Progenitor cell of endocrine pancreas (in vitro differentiated cells): ENCODE results near the gene GABRE. TPM values are rescaled to one million over a fixed set of nuclear protein-coding genes. Genes with fewer than 3 reads are reported as not detected.
A peak's percentile ranks its signal among the peaks of the same experiment; 100 is the strongest.

ENCODE experiments used
- DNase-seq: peaks from one replicate; pipeline ENCODE4 v3.0.0; 2021; ENCODE audit warnings: low spot score; ENCODE audit not compliant: unreplicated experiment
- H3K27ac Mint-ChIP-seq: 2 replicates; pipeline ENCODE4 v1.8.0; 2021; ENCODE audit warnings: mild to moderate bottlenecking, moderate library complexity, mixed read lengths
- H3K27me3 Mint-ChIP-seq: 2 replicates; pipeline ENCODE4 v1.8.0; 2021; ENCODE audit warnings: mixed read lengths
- H3K36me3 Mint-ChIP-seq: 2 replicates; pipeline ENCODE4 v1.8.0; 2022; ENCODE audit warnings: mixed read lengths; ENCODE audit not compliant: insufficient read depth
- H3K4me1 Mint-ChIP-seq: 2 replicates; pipeline ENCODE4 v1.8.0; 2021; ENCODE audit warnings: low read depth, mixed read lengths
- H3K4me3 Mint-ChIP-seq: 2 replicates; pipeline ENCODE4 v1.8.0; 2021; ENCODE audit warnings: low read depth, mild to moderate bottlenecking, moderate library complexity, mixed read lengths
- H3K9me3 Mint-ChIP-seq: 2 replicates; pipeline ENCODE4 v1.8.0; 2021; ENCODE audit warnings: low read depth, mixed read lengths
- CTCF ChIP-seq: fragments of 200-600 bp; sonication (generic); IDR thresholded peaks from one replicate; pipeline ENCODE4 v1.5.0; 2021; ENCODE audit warnings: antibody characterized with exemption, mild to moderate bottlenecking; ENCODE audit not compliant: unreplicated experiment
- total RNA-seq: library from RNA; stranded (reverse); gene quantifications from 2 replicates; pipeline ENCODE4 v1.2.1, GENCODE V29; 2021

Gene GABRE
- total RNA-seq, 1 donor from 2014 or later: 1.5 TPM

DNA sequence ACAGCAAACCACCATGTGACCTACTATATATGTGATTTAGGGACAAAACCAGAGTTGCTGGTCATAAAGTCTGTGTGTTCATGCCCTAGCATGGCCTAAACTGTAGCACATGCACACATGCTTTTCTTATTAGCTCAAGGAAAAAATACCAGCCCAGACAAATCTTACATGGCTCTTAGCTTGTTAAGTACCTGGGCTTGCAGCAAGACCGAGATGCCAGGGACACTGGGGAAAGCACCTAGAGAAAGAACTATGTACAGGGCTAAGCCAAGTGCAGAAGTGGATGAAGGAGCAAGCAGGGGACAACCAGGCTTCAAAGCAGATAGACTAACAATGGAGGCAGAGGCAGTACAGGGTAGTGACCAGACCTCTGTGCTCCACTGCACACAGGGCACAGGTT lies 3.4 kb upstream of the GABRE start:
- peaks cover 38% of the 10 kb centered on the region for H3K27me3 Mint-ChIP-seq
- no peak overlapping the region for H3K27ac Mint-ChIP-seq
- DNase-seq: no peak
- no peak for TF ChIP-seq CTCF
- no peaks in the 10 kb centered on the region for H3K36me3 Mint-ChIP-seq
- no peak overlapping the region for H3K4me3 Mint-ChIP-seq
- no peaks in the 10 kb centered on the region for H3K4me1 Mint-ChIP-seq
- H3K9me3 Mint-ChIP-seq: peaks cover 3% of the 10 kb centered on the region

- Mint-ChIP-seq H3K4me3 (no peak overlapping the region), H3K27ac (no peak overlapping the region), H3K27me3 (peaks cover 46% of the 10 kb centered on the region), H3K4me1 (no peaks in the 10 kb centered on the region), H3K36me3 (no peaks in the 10 kb centered on the region), H3K9me3 (peaks cover 3% of the 10 kb centered on the region)
- no peak for TF ChIP-seq CTCF
- no peak for DNase-seq
These were observed 2.5 kb upstream of the GABRE start for GRCh38 chrX:151977009-151977408.

DNA sequence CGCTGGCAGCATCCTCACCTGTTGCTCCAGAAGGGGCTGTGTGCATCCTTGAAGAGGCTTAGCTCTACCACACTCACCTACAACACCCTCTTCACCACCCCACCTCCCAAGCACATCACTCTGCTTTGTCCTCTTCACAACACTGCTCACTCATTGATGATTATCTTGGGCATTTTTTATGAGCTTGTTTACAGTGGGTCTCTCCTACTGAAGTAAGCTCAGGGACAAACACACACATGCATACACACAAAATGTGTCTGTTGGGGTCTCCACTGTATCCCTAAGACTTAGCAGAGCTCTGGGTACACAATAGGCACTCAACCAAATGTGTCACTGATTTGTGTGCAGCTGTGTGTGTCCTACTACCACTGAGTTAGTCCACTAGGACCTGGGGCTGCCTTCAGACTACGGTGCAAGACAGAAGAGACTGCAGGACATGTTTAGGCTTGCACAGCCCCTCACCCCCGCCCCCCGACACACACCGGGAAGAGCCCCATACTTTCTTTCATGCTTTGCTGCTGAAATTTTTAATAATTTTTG lies 1.3 kb upstream of the GABRE start:
- no peaks in the 10 kb centered on the region for H3K4me1 Mint-ChIP-seq
- TF ChIP-seq CTCF: no peak
- no peak for DNase-seq
- no peak overlapping the region for H3K4me3 Mint-ChIP-seq
- H3K36me3 Mint-ChIP-seq: no peaks in the 10 kb centered on the region
- H3K9me3 Mint-ChIP-seq: peaks cover 3% of the 10 kb centered on the region
- H3K27ac Mint-ChIP-seq: no peak overlapping the region
- H3K27me3 Mint-ChIP-seq: peaks cover 46% of the 10 kb centered on the region

GRCh38 chrX:151975228-151975593 lies 735 bp upstream of the GABRE start:
- H3K36me3 Mint-ChIP-seq: no peaks in the 10 kb centered on the region
- H3K4me1 Mint-ChIP-seq: no peaks in the 10 kb centered on the region
- no peak for TF ChIP-seq CTCF
- no peak for DNase-seq
- no peak overlapping the region for H3K27ac Mint-ChIP-seq
- peak overlapping the region; percentile 32 for H3K4me3 Mint-ChIP-seq
- H3K27me3 Mint-ChIP-seq: peaks cover 46% of the 10 kb centered on the region
- peaks cover 3% of the 10 kb centered on the region for H3K9me3 Mint-ChIP-seq

DNA sequence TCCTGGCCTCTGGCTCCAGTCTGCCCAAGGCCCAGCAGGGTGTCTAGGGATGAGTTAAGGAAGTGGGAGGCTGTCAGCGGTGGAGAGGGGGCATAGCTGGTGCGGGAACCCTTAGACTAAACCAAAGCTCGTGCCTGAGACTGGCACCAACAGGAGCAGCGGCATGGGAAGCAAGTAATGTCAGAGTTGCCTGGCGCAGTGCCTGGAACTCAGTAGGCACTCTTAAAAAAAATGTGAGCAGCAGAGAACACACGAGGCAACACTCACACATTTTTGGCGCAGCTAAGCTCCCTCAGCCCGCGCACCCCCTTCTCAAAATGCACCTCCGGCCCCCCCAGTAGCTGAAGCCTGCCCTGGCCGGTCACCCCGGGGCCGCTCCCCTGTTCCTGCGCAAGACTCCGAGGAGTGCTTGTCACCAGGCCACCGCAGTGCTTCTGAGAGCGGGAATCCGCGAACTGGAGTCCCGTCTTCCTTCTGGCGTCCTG lies 583 bp downstream of the GABRE start:
- no peaks in the 10 kb centered on the region for H3K4me1 Mint-ChIP-seq
- DNase-seq: no peak
- H3K27me3 Mint-ChIP-seq: peaks cover 46% of the 10 kb centered on the region
- no peaks in the 10 kb centered on the region for H3K36me3 Mint-ChIP-seq
- H3K27ac Mint-ChIP-seq: no peak overlapping the region
- peak overlapping the region; percentile 51 for H3K4me3 Mint-ChIP-seq
- no peak for TF ChIP-seq CTCF
- H3K9me3 Mint-ChIP-seq: peaks cover 11% of the 10 kb centered on the region
